GM18867 (cell line): ENCODE measurements around the gene FNBP1.
"Not testable (repeated sequence)": the region's sequence is repeated elsewhere in the genome, so short reads cannot be mapped to it uniquely, and the experiment has no call there.

Experiments used
- ATAC-seq: cut with Tn5 transposase; IDR thresholded peaks from one replicate; pipeline ENCODE4 v1.9.1; 2021; ENCODE audit warnings: mild to moderate bottlenecking, moderate library complexity; ENCODE audit not compliant: unreplicated experiment

The FNBP1 gene

GRCh38 chr9:129962451-129962864, 80.5 kb downstream of the FNBP1 start:
- ATAC-seq: no peak

GRCh38 chr9:129958796-129959195, 84.2 kb downstream of the FNBP1 start:
- ATAC-seq: no peak

GRCh38 chr9:129954868-129955550, 88.0 kb downstream of the FNBP1 start:
- ATAC-seq: no peak

GRCh38 chr9:129953736-129954135, 89.3 kb downstream of the FNBP1 start:
- ATAC-seq: no peak

- no peak for ATAC-seq
These were observed 90.7 kb downstream of the FNBP1 start for GRCh38 chr9:129952337-129952736.

GRCh38 chr9:129949821-129950220, 93.2 kb downstream of the FNBP1 start:
- ATAC-seq: no peak

- ATAC-seq: not testable (repeated sequence)
These were observed 94.4 kb downstream of the FNBP1 start for GRCh38 chr9:129948626-129949025.

- no peak for ATAC-seq
These were observed 96.6 kb downstream of the FNBP1 start for GRCh38 chr9:129946246-129946995.

GRCh38 chr9:129945314-129945713, 97.7 kb downstream of the FNBP1 start:
- no peak for ATAC-seq

- no peak for ATAC-seq
These were observed 98.4 kb downstream of the FNBP1 start for GRCh38 chr9:129944506-129945116.

- no peak for ATAC-seq
These were observed 103.6 kb downstream of the FNBP1 start for GRCh38 chr9:129939431-129939830.

- no peak for ATAC-seq
These were observed 104.6 kb downstream of the FNBP1 start for GRCh38 chr9:129938291-129938979.

GRCh38 chr9:129937879-129938278, 105.1 kb downstream of the FNBP1 start:
- ATAC-seq: not testable (repeated sequence)

GRCh38 chr9:129936222-129936621, 106.8 kb downstream of the FNBP1 start:
- ATAC-seq: no peak

- ATAC-seq: no peak
These were observed 108.2 kb downstream of the FNBP1 start for GRCh38 chr9:129934780-129935179.

- ATAC-seq: no peak
These were observed 108.9 kb downstream of the FNBP1 start for GRCh38 chr9:129934041-129934591.

GRCh38 chr9:129933185-129934040, 109.6 kb downstream of the FNBP1 start:
- no peak for ATAC-seq

GRCh38 chr9:129932303-129933151, 110.5 kb downstream of the FNBP1 start:
- no peak for ATAC-seq

- ATAC-seq: no peak
These were observed 112.2 kb downstream of the FNBP1 start for GRCh38 chr9:129930743-129931142.
